H1 (cell line): ENCODE results near the gene HACD2. TPM values are rescaled to one million over a fixed set of nuclear protein-coding genes. Genes with fewer than 3 reads are reported as not detected.

ENCODE experiments used
- CTCF ChIA-PET: fragments of 300-600 bp; sonication (Branson Sonifier 250); formaldehyde crosslinking; loops from one replicate; lab custom pipeline; 2021; ENCODE audit not compliant: partially characterized antibody; lab: Charles Lee
- POLR2A ChIA-PET: fragments of 300-600 bp; sonication (Branson Sonifier 250); formaldehyde crosslinking; loops from one replicate; lab custom pipeline; 2021; ENCODE audit warnings: inconsistent platforms; ENCODE audit not compliant: partially characterized antibody; lab: Charles Lee
- DNase-seq, 2 experiments: peaks; one replicate each; pipeline versions ENCODE4 v3.0.0 to v3.0.0-alpha.2; 2010 to 2022; ENCODE audit warnings: low spot score in 2 of 2, low read depth in 1 of 2, mixed read lengths in 1 of 2
- FAIRE-seq: peaks from 2 replicates; lab custom pipeline; 2011; peaks lifted over from hg19 to GRCh38; lab: Jason Lieb, UNC
- H2AFZ ChIP-seq: 2 replicates; pipeline ENCODE4 v1.8.1; 2012; ENCODE audit warnings: low read length, inconsistent platforms
- H2AK5ac ChIP-seq: 2 replicates; pipeline ENCODE4 v1.6.1; 2013; ENCODE audit warnings: low read depth, low read length
- H2BK120ac ChIP-seq: replicated peaks from 2 replicates; pipeline ENCODE3; 2013; ENCODE audit warnings: low read depth, low read length, inconsistent platforms
- H2BK12ac ChIP-seq: 2 replicates; pipeline ENCODE4 v1.6.1; 2013; ENCODE audit warnings: low read depth, low read length
- H2BK15ac ChIP-seq: 2 replicates; pipeline ENCODE4 v1.6.1; 2013; ENCODE audit warnings: low read length
- H2BK20ac ChIP-seq: 2 replicates; pipeline ENCODE4 v1.6.1; 2013; ENCODE audit warnings: low read length
- H2BK5ac ChIP-seq: 2 replicates; pipeline ENCODE4 v1.6.1; 2013; ENCODE audit warnings: low read depth, low read length
- H3K14ac ChIP-seq: 2 replicates; pipeline ENCODE4 v1.6.1; 2013; ENCODE audit warnings: inconsistent platforms; ENCODE audit not compliant: insufficient read length
- H3K18ac ChIP-seq: 2 replicates; pipeline ENCODE4 v1.6.1; 2013; ENCODE audit warnings: low read length; ENCODE audit errors: extremely low read depth
- H3K23ac ChIP-seq: 2 replicates; pipeline ENCODE4 v1.6.1; 2013; ENCODE audit warnings: inconsistent platforms; ENCODE audit not compliant: insufficient read length
- H3K23me2 ChIP-seq: 2 replicates; pipeline ENCODE4 v1.6.1; 2013; ENCODE audit warnings: low read depth, low read length
- H3K27ac ChIP-seq: 2 replicates; pipeline ENCODE4 v1.6.1; 2011; ENCODE audit warnings: low read depth, low read length, inconsistent platforms
- H3K27me3 ChIP-seq, 4 experiments: replicated peaks in 1 of 4; 1 replicate in 1 of 4; 2 replicates in 3 of 4; pipeline versions ENCODE4 v1.6.1 to v1.8.1; 2011 to 2013; ENCODE audit warnings: low read length in 3 of 4, mild to moderate bottlenecking in 3 of 4, inconsistent platforms in 2 of 4, mixed read lengths in 2 of 4, moderate library complexity in 1 of 4; ENCODE audit not compliant: control insufficient read depth in 3 of 4, insufficient read depth in 3 of 4; ENCODE audit errors: extremely low read depth in 1 of 4
- H3K36me3 ChIP-seq, 4 experiments: 2 replicates each; pipeline versions ENCODE4 v1.6.1 to v1.8.1; 2011 to 2013; ENCODE audit warnings: mild to moderate bottlenecking in 4 of 4, low read length in 3 of 4, moderate library complexity in 2 of 4, control low read depth in 1 of 4, inconsistent platforms in 1 of 4; ENCODE audit not compliant: insufficient read depth in 4 of 4, control insufficient read depth in 2 of 4
- H3K4ac ChIP-seq: replicated peaks from 2 replicates; pipeline ENCODE3; 2013; ENCODE audit warnings: low read length, low read depth, mixed read lengths, inconsistent platforms; ENCODE audit not compliant: insufficient read length
- H3K4me1 ChIP-seq, 4 experiments: replicated peaks in 1 of 4; 1 replicate in 1 of 4; 2 replicates in 3 of 4; pipeline versions ENCODE4 v1.6.1 to v1.8.1; 2011 to 2013; ENCODE audit warnings: low read length in 3 of 4, inconsistent platforms in 2 of 4, mixed read lengths in 1 of 4; ENCODE audit not compliant: insufficient read depth in 4 of 4, control insufficient read depth in 3 of 4
- H3K4me2 ChIP-seq, 2 experiments: 2 replicates each; pipeline versions ENCODE4 v1.6.1 to v1.8.1; 2011 to 2013; ENCODE audit warnings: low read depth in 2 of 2, low read length in 2 of 2, control low read depth in 1 of 2, inconsistent platforms in 1 of 2, mild to moderate bottlenecking in 1 of 2; ENCODE audit not compliant: insufficient read depth in 1 of 2
- H3K4me3 ChIP-seq, 4 experiments: fragments of 200-600, 300-600 bp in 1 of 4; sonication (generic), shearing (Covaris generic), sonication (Bioruptor Twin) in 1 of 4; 2 replicates each; pipeline versions ENCODE4 v1.5.1 to v1.8.1; 2011 to 2016; ENCODE audit warnings: low read length in 4 of 4, low read depth in 3 of 4, control low read depth in 2 of 4, inconsistent platforms in 2 of 4, mild to moderate bottlenecking in 2 of 4, mixed read lengths in 1 of 4, moderate library complexity in 1 of 4; ENCODE audit not compliant: insufficient read depth in 2 of 4; ENCODE audit errors: extremely low read depth in 1 of 4
- H3K56ac ChIP-seq: replicated peaks from 2 replicates; pipeline ENCODE3; 2013; ENCODE audit warnings: low read depth, mild to moderate bottlenecking, mixed read lengths, low read length, inconsistent platforms; ENCODE audit not compliant: insufficient read length
- H3K79me1 ChIP-seq: 2 replicates; pipeline ENCODE4 v1.6.1; 2013; ENCODE audit warnings: low read depth, low read length, control low read depth
- H3K79me2 ChIP-seq, 2 experiments: 2 replicates each; pipeline versions ENCODE4 v1.6.1 to v1.8.1; 2012 to 2013; ENCODE audit warnings: low read length in 2 of 2, mild to moderate bottlenecking in 2 of 2, inconsistent platforms in 1 of 2; ENCODE audit not compliant: insufficient read depth in 2 of 2, control insufficient read depth in 1 of 2
- H3K9ac ChIP-seq, 4 experiments: replicated peaks in 1 of 4; 1 replicate in 1 of 4; 2 replicates in 3 of 4; pipeline versions ENCODE4 v1.6.1 to v1.8.1; 2011 to 2013; ENCODE audit warnings: low read depth in 3 of 4, low read length in 3 of 4, control low read depth in 2 of 4, mild to moderate bottlenecking in 2 of 4, moderate library complexity in 2 of 4, inconsistent platforms in 1 of 4; ENCODE audit errors: extremely low read depth in 1 of 4
- H3K9me3 ChIP-seq, 2 experiments: 2 replicates each; pipeline versions ENCODE4 v1.6.1 to v1.8.1; 2012 to 2013; ENCODE audit warnings: mild to moderate bottlenecking in 2 of 2, moderate library complexity in 2 of 2, control low read depth in 1 of 2, inconsistent platforms in 1 of 2, low read depth in 1 of 2, low read length in 1 of 2, mixed read lengths in 1 of 2; ENCODE audit not compliant: insufficient read depth in 2 of 2
- H4K20me1 ChIP-seq, 2 experiments: replicated peaks in 1 of 2; 2 replicates each; pipeline versions ENCODE3 to v1.8.1; 2011 to 2013; ENCODE audit warnings: inconsistent platforms in 2 of 2, low read length in 2 of 2, mild to moderate bottlenecking in 1 of 2; ENCODE audit not compliant: insufficient read depth in 2 of 2, control insufficient read depth in 1 of 2
- H4K5ac ChIP-seq: 2 replicates; pipeline ENCODE4 v1.6.1; 2013; ENCODE audit warnings: low read length, low read depth, mixed read lengths, inconsistent platforms; ENCODE audit not compliant: insufficient read length
- H4K8ac ChIP-seq: 2 replicates; pipeline ENCODE4 v1.8.0; 2013; ENCODE audit warnings: mild to moderate bottlenecking, moderate library complexity, low read length, inconsistent platforms; ENCODE audit not compliant: insufficient read depth; ENCODE audit errors: extremely low read depth
- H4K91ac ChIP-seq: replicated peaks from 2 replicates; pipeline ENCODE3; 2013; ENCODE audit warnings: low read length, mixed read lengths, inconsistent platforms; ENCODE audit not compliant: insufficient read length
- CHD2 ChIP-seq: IDR thresholded peaks from 2 replicates; pipeline ENCODE4 v1.6.1; 2012; ENCODE audit warnings: low read length, improper control_type of control experiment
- EZH2 ChIP-seq: fragments of 200-600 bp; sonication (generic); IDR thresholded peaks from 2 replicates; pipeline ENCODE4 v1.7.1; 2012; ENCODE audit warnings: low read depth, mild to moderate bottlenecking, moderate library complexity, low read length, inconsistent platforms; ENCODE audit not compliant: severe bottlenecking
- KDM5A ChIP-seq: fragments of 200-600 bp; IDR thresholded peaks from 2 replicates; pipeline ENCODE4 v1.7.1; 2012; ENCODE audit warnings: mild to moderate bottlenecking, low read length, inconsistent platforms, mixed read lengths
- MAFK ChIP-seq: IDR thresholded peaks from 2 replicates; pipeline ENCODE4 v1.6.1; 2012; ENCODE audit warnings: low read depth, mild to moderate bottlenecking, improper control_type of control experiment, low read length
- SAP30 ChIP-seq: fragments of 300-600 bp; sonication (generic); IDR thresholded peaks from 2 replicates; pipeline ENCODE4 v1.7.1; 2012; ENCODE audit warnings: low read length, moderate library complexity, mild to moderate bottlenecking, inconsistent platforms; ENCODE audit not compliant: insufficient read depth, insufficient replicate concordance
- USF2 ChIP-seq: IDR thresholded peaks from 2 replicates; pipeline ENCODE4 v1.6.1; 2011; ENCODE audit warnings: low read length, improper control_type of control experiment
- WGBS, 2 experiments: shearing (Covaris generic) in 1 of 2; methylation state at CpG; one replicate each; pipeline versions ENCODE4 v1.1.6 to v1.1.7; 2013 to 2015; ENCODE audit warnings: low lambda C conversion rate in 2 of 2, mixed read lengths in 2 of 2, inconsistent platforms in 1 of 2, low coverage in 1 of 2, missing lambda C conversion rate in 1 of 2; ENCODE audit not compliant: insufficient replicate concordance in 2 of 2, insufficient coverage in 1 of 2, insufficient read length in 1 of 2; ENCODE audit errors: extremely low coverage in 1 of 2, missing lambda C conversion rate in 1 of 2; 5-methylcytosine and 5-hydroxymethylcytosine counted together
- polyA plus RNA-seq, 7 experiments: library from polyadenylated mRNA; depleted of rRNA in 3 of 7; stranded (reverse) in 5 of 7; unstranded in 2 of 7; fragments of >200 nt in 5 of 7; fragments of 200-250 nt in 2 of 7; gene quantifications; 1 replicate in 5 of 7; 2 replicates in 1 of 7; 4 replicates in 1 of 7; pipeline versions ENCODE4 v1.2.1 to v1.2.3, GENCODE V29; 2011 to 2013; ENCODE audit warnings: missing spikeins in 2 of 7, mixed read lengths in 2 of 7
- total RNA-seq: library from RNA; stranded (reverse); fragmentation: NEBNext Ultra II Directional; extraction: Animal tissue kit (Norgen Biotek cat#: 25700); gene quantifications from 2 replicates; pipeline ENCODE4 v1.2.1, GENCODE V29; 2021

HACD2 gene
- total and polyA plus RNA-seq, 2 of the 8 experiments (the other 6 are each of a cell fraction or from before 2014, with no cell fraction given), result 24.9 to 31.2 TPM

- H4K91ac ChIP-seq, result no peak overlapping the region
- H2BK5ac ChIP-seq, result no peak overlapping the region
- DNase-seq (peak in 1 of 2 experiments; percentile 7), FAIRE-seq (no peak)
- H4K8ac ChIP-seq, result no peak overlapping the region
- peaks cover 1% of the 10 kb centered on the region; the same call in 1 of the 2 replicates for H3K23me2 ChIP-seq
- no peak overlapping the region for H3K27ac ChIP-seq
- no peaks in the 10 kb centered on the region; a peak in 1 of 7 replicates for H3K4me1 ChIP-seq
- ChIA-PET POLR2A (no interaction called here), CTCF (interaction anchor here (0.5 to 0.7 kb wide), 2 partner anchors 131 to 305 kb away, joined by 3 read pairs; no protein-coding TSS in a partner anchor)
- peaks cover 0 to 6% of the 10 kb centered on the region in 2 experiments for H4K20me1 ChIP-seq
- H3K4me3 ChIP-seq, result no peak overlapping the region
- no peak overlapping the region for H3K4ac ChIP-seq
- H2AK5ac ChIP-seq, result no peak overlapping the region
- no peak overlapping the region for H4K5ac ChIP-seq
- H2BK12ac ChIP-seq, result no peak overlapping the region
- no peaks in the 10 kb centered on the region for H3K36me3 ChIP-seq
- H3K27me3 ChIP-seq, result no peaks in the 10 kb centered on the region
- no peak overlapping the region for H2BK20ac ChIP-seq
- H3K14ac ChIP-seq, result no peak overlapping the region
- no peak overlapping the region for H2AFZ ChIP-seq
- no peak overlapping the region for H3K23ac ChIP-seq
- H3K9ac ChIP-seq, result no peak overlapping the region
- WGBS, 2 experiments, result 68% methylated on average over 3 of the region's 3 CpGs; no CpG with 5 or more reads in 1 of the 2 experiments
- H2BK120ac ChIP-seq, result no peak overlapping the region
- no peak overlapping the region for H3K56ac ChIP-seq
- H3K4me2 ChIP-seq, result no peak overlapping the region
- H3K9me3 ChIP-seq, result no peaks in the 10 kb centered on the region
- no peaks in the 10 kb centered on the region for H3K79me1 ChIP-seq
- no peak for TF ChIP-seq EZH2
- TF ChIP-seq MAFK, result no peak
- no peak for TF ChIP-seq SAP30
- no peak for TF ChIP-seq CHD2
- 0 out of 2 replicates have a peak, but pooled peaks have one; percentile 19 for TF ChIP-seq USF2
- no peak for TF ChIP-seq KDM5A
- no peaks in the 10 kb centered on the region for H3K79me2 ChIP-seq
- H2BK15ac ChIP-seq, result no peak overlapping the region
- H3K18ac ChIP-seq, result no peak overlapping the region
Measured at GRCh38 chr3:123511726-123512125, 73.1 kb downstream of the HACD2 start.
